ENCODE data around the gene NDST1. TPM values are rescaled to one million over a fixed set of nuclear protein-coding genes. Genes with fewer than 3 reads are reported as not detected.

The NDST1 gene
- total and polyA plus RNA-seq, 2 of the 8 experiments (the other 6 are each of a cell fraction or from before 2014, with no cell fraction given) = 27.0 to 72.0 TPM

DNA sequence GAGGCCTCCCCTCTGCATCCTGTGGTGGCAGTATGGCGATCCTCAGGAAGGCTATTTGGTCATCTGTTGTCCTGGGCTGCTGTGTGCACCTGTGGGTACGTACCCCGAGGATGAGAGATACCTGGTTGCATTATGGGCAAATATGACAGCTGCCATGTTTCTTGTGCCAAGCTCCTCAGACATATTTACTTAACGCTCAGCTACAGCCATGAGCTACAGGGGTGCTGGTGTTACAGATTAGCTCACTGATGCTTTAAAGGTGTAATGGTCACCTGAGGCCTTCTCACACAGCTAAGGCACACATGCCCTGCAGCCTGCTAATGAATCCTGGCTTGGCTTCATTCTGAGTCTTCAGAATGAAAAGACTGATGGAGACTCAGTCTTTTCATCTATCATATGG, 12.0 kb downstream of the NDST1 start (continued):
- TF ChIP-seq FOSL1 (IDR thresholded peaks at IDR 0.05; ENCODE audit: insufficient read depth, low read depth, low read length) (no peak), KDM4A (IDR thresholded peaks at IDR 0.05; ENCODE audit: low read depth, low read length, severe bottlenecking) (no peak), NANOG (IDR thresholded peaks at IDR 0.05; ENCODE audit: insufficient read depth, low read depth, low read length, poor library complexity, severe bottlenecking) (no peak), USF2 (IDR thresholded peaks at IDR 0.05; ENCODE audit: low read length) (no peak), KDM5A (IDR thresholded peaks at IDR 0.05; ENCODE audit: low read length) (no peak)
